ENCODE data around the gene ZNF738.

ZNF738 gene

GRCh38 chr19:21423057-21424041, 64.5 kb downstream of the ZNF738 start:
- DNase-seq, result no peak
